GM19351 (cell line): ENCODE measurements around the gene CADPS2.
"Not testable (repeated sequence)": the region's sequence is repeated elsewhere in the genome, so short reads cannot be mapped to it uniquely, and the experiment has no call there.

Source experiments
- ATAC-seq: cut with Tn5 transposase; IDR thresholded peaks from one replicate; pipeline ENCODE4 v1.9.1; 2021; ENCODE audit warnings: mild to moderate bottlenecking, moderate library complexity; ENCODE audit not compliant: unreplicated experiment

CADPS2 gene

DNA sequence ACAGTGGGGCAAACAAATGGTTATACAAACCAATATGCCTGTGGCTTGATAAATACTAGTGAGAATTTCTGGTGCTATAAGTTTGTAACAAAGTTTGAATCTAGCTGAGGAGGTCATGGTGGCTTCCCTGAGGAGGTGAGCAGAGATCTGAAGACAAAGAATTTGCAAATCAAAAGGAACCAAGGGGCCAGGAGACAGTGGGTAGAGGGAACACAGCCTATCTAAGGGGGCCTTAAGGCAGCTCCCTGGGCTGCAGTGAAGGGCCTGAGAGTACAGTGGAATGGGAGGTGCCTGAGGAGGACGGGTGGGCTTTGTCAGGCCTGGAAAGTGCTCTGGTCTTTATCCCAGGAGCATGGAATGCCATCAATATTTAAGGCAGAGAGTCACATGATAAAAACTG, 209.1 kb downstream of the CADPS2 start:
- ATAC-seq = no peak

DNA sequence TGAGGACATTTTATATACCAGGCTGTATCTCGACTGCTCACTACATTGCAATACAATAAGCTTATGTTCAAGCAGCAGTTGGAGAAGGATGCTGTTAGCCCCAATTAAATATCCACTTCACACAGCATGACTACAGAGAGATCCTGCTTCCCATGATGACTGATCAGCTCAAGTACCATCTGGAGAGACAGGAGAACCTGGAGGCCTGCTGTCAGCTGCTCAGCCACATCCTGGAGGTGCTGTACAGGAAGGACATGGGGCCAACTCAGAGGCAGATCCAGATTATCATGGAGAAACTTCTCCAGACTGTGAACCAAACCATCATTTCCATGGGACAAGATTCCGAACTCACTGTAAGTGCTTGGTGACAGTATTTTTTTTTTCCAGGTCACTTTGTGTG, 209.8 kb downstream of the CADPS2 start:
- no peak for ATAC-seq

DNA sequence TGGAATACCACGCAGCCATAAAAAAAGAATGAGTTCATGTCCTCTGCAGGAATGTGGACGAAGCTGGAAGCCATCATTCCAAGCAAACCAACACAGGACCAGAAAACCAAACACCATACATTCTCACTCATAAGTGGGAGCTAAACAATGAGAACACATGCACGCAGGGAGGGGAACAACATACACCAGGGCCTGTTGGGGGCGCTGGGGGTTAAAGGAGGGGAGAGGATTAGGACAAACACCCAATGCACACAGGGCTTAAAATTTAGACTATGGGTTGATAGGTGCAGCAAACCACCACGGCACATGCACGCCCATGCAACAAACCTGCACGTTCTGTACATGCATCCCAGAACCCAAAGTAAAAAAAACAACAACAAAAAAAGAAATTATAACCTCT, 210.6 kb downstream of the CADPS2 start:
- no peak for ATAC-seq

DNA sequence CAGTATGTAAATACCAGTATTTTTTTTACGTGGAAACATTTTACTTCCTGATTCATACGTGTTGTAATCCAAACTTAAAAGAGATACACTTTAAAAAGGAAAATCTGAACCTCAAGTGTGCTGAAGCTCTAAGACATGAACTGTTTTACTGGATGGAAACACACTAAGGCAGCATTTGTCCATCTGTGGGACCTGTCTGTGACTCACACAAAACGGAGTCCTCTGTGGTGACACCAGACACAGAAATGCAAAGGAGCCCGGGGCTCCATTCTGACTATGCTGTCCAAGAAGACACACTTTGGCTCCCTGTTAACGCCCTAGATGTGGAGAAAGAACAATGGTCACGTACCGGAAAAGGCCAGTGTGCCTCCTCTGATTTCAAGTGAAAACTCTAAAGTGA, 211.2 kb downstream of the CADPS2 start:
- no peak for ATAC-seq

DNA sequence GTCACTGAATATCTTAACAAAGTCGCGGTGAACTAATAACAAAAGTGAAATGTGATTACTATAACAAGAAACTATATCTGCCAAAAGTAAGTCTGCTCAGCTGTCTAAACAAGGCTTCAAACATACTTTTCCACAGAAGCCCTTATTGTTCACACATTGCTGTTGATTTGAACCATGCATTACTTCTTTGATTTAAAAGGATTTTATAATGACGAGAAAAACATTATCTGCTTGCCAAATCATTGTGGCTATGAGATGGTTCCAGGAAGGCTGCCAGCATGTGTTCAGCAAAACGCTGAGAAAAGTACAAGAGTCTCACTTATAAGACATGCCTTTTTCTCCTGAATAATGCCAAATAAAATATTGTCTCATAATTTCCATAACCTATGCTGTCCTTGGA, 211.8 kb downstream of the CADPS2 start:
- no peak for ATAC-seq

GRCh38 chr7:122673951-122674350, 212.3 kb downstream of the CADPS2 start:
- ATAC-seq = no peak

DNA sequence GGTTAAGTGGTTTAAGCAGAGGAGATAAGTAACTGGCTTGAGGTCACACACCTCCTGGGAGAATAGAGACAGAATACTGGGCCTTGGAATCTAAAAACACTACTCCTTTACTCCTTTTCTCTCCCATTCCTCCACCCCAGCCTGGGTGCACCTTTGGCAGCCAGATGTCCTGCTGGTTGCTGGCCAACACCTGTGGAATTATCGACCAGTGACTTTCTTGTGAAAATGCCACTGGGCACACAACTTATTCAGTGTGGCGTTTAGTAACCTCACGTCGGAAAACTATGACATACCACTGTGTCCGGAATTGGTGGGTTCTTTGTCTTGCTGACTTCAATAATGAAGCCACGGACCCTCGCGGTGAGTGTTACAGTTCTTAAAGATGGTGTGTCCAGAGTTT, 213.7 kb downstream of the CADPS2 start:
- no peak for ATAC-seq

DNA sequence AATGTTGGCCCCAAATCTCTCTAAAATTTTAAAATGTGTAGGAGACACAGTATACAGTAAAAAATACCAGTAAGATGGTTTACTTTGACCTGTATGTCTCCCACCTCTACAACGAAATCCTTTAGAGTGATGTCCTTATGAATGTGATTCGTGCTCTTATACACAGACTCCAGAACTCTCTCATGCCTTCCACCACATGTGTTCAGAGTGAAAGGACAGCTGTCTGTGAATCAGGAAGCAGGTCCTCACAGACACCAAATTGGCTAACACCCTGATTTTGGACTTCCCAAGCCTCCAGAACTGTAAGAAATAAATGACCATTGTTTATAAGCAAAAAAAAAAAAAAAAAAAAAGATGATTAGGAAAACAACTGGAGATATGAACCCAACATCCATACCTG, 222.5 kb downstream of the CADPS2 start:
- no peak for ATAC-seq

GRCh38 chr7:122658856-122659255, 227.4 kb downstream of the CADPS2 start:
- no peak for ATAC-seq

- no peak for ATAC-seq
These were observed 232.6 kb downstream of the CADPS2 start for GRCh38 chr7:122653685-122654084.

DNA sequence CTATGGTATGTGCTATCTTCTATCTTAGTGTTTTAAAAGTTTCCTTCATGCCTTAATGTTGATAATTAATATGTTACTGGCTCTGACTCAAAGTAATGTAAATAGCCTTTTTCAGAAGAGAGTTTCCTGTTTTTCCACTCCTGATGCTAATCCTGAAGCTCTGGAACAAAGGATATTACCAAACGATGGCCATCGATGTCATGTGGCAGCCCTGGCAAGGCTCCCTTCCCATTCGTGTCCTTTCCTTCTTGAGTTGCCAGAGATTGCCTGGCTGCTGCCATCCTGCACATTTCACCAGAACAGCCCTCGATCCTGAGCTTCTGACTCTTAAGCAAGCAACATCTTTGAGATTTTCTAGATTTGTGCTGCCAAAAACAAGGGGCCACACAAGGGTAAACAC, 233.4 kb downstream of the CADPS2 start:
- no peak for ATAC-seq

- no peak for ATAC-seq
These were observed 234.8 kb downstream of the CADPS2 start for GRCh38 chr7:122651451-122651850.

GRCh38 chr7:122643250-122643649, 243.0 kb downstream of the CADPS2 start:
- no peak for ATAC-seq

DNA sequence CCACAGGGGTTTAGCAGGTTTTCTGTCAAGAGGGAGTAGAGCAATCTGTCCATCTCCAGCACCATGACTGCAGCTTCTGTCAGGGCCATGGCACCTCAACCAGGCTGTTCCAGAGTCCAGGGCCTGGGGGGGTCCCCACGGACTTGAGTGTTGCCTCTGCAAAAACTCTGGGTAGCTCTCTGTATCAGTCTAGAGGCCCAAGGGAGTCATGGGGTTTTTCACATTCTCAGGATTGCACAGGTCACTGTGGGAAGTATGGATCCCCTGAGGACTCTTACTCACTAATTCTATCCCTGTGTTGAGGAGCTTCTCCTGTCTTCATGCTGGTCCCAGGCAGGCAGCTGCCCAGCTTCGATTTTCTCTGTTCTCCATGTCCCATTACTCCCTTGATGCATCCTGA, 247.8 kb downstream of the CADPS2 start:
- no peak for ATAC-seq

DNA sequence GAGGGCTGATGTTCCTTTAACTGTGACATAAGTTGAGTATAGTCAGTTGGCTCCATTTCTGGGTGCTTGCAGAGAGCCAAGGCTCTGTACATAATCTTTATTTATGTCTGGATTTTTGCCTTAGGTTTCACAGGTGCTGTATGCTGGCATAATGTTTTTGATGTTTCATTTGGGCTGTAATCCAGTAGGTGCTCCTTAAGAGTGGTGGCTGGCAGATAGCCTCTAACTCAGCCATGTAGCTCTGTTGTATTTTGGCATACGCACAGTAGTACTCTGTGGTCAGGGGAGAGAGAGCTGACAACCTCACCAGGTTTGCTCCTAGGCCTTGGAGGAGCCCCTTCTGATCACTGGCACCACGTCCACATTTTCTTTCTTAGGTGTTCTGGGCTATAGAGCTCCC, 248.5 kb downstream of the CADPS2 start:
- ATAC-seq = no peak

GRCh38 chr7:122635481-122635880, 250.8 kb downstream of the CADPS2 start:
- ATAC-seq = not testable (repeated sequence)

DNA sequence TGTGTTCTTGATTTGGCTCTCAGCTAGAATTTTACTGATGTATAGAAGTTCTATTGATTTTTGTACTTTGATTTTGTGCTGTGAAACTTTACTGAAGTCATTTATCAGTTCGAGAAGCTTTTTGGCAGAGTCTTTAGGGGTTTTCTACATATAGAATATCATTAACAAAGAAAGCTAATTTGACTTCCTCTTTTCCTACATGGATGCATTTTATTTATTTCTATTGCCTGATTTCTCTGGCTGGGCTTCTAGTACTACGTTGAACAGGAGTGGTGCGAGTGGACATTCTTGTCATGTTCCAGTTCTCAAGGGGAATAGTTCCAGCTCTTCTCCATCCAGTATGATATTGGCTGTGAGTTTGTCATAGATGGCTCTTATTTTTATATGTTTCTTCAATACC, 252.8 kb downstream of the CADPS2 start:
- ATAC-seq = no peak

GRCh38 chr7:122632238-122632637, 254.0 kb downstream of the CADPS2 start:
- no peak for ATAC-seq

DNA sequence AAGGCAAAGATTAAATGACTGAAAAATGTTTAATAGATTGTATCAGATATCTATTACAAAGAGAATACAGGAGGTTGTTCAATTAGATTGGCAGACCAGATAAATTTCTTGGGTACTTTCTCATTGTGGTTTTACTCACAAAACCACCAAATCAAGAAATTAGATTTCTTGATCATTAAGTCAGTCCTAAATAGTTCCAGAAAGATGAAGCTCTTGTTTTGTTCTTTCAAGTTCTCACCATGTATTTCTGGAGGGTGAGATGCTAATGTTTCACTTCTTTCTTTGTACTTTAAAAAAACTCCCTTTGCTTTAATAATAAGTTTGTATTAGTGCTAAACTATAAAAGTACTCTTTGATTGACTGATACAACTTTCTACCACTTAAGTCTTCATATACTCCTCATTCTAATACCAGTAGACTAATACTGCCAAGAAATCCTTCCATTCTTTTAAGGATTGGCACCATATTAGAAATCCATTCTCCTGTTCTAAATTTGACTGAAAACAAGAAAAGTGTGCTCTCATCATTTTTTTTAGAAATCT, 256.8 kb downstream of the CADPS2 start:
- no peak for ATAC-seq

GRCh38 chr7:122628651-122629411, 257.4 kb downstream of the CADPS2 start:
- ATAC-seq = no peak

GRCh38 chr7:122626785-122627184, 259.5 kb downstream of the CADPS2 start:
- no peak for ATAC-seq

DNA sequence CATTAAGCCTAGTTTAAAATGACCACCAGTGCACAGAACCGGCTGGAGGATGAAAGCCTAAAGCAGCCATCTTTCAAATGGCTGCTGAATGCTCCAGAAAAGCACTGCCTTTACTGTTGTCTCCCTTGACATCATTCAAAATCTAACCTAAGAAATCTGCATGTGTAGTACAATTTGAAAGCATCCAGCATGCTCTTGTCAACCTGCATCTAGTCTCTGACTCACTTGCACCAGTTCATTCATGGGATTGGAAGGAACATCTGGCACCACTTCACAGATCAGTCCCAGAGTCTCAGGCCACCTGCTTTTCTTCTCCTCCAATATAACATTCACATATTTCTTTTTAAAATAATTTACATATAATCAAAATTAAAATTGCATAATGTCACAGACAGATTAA, 263.6 kb downstream of the CADPS2 start:
- ATAC-seq = no peak

DNA sequence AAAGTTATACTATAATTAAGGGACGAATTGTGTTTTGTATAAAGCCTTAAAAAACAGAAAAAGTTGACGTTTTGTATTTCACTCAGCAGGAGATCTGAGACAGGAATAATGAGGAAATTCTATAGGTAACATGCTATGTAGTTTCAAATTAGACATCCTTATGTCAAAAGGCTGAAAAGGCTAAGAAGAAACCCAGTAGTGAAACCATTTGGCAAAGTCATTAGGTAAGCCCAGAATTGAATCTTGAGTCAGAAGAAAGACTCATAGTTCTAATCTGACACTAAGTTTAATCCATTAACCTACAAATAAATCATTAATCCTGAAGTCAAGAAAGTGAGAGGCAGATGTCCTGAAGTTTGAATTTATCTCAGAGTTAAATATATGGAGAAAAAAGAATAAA, 266.6 kb downstream of the CADPS2 start:
- ATAC-seq = no peak
